ENCODE results near the gene FAM184A. TPM values are rescaled to one million over a fixed set of nuclear protein-coding genes. Genes with fewer than 3 reads are reported as not detected.

The FAM184A gene
- total and polyA plus RNA-seq, 5 donors from 2014 or later: 1.0 to 7.7 (median 1.7) TPM

DNA sequence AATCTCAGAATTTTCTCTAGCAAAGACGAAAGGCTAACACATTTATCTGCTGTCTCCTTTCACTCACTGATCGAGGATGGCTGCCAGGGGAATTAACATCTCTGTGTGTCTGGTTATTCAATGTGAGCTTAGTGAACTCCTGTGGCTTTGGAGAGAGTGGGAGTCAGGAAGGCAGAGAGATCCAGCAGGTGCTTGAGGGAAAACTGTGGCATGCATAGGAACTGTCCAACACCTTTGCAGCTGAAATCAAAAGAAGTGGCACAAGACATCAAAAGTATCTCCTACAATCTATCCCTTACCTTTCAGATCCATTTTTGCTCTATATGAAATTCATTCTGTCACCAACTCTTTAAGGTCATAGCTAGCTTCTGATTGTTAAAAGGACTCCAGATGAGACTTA is 11.8 kb upstream of the FAM184A start:
- Mint-ChIP-seq H3K4me1 (peaks cover 0 to 2% (median 0%) of the 10 kb centered on the region in 4 donors), H3K9me3 (peaks cover 0 to 5% (median 0%) of the 10 kb centered on the region in 7 donors), H3K27me3 (peaks cover 8% of the 10 kb centered on the region), H3K36me3 (no peaks in the 10 kb centered on the region), H3K27ac (no peak overlapping the region), H3K4me3 (no peak overlapping the region)
- no peak overlapping the region for H3K4me3 ChIP-seq (ENCODE audit: low read depth, low read length)
- H3K27me3 ChIP-seq (ENCODE audit: control insufficient read depth, insufficient read depth, low read length): peaks cover 4% of the 10 kb centered on the region
- ATAC-seq (ENCODE audit: low read depth in 2 of 2): no peak
- H3K27ac ChIP-seq (ENCODE audit: insufficient read depth, low read length, poor library complexity, severe bottlenecking): no peak overlapping the region
- H3K4me1 ChIP-seq (ENCODE audit: control insufficient read depth, insufficient read depth, low read length, poor library complexity, severe bottlenecking): no peaks in the 10 kb centered on the region
- H3K9me3 ChIP-seq (ENCODE audit: control insufficient read depth in 2 of 2, low read length in 2 of 2): no peaks in the 10 kb centered on the region
- no peak for DNase-seq
- H3K36me3 ChIP-seq (ENCODE audit: control insufficient read depth, insufficient read depth, low read length): no peaks in the 10 kb centered on the region

GRCh38 chr6:119084784-119085183 is 6.3 kb upstream of the FAM184A start:
- Mint-ChIP-seq H3K9me3 (peaks cover 0 to 13% (median 3%) of the 10 kb centered on the region in 7 donors), H3K27ac (no peak overlapping the region), H3K4me3 (no peak overlapping the region), H3K36me3 (peaks cover 10% of the 10 kb centered on the region), H3K27me3 (no peaks in the 10 kb centered on the region), H3K4me1 (peaks cover 0 to 4% (median under 1%) of the 10 kb centered on the region in 4 donors)
- Histone ChIP-seq H3K27me3 (ENCODE audit: control insufficient read depth, insufficient read depth, low read length) (peaks cover 2% of the 10 kb centered on the region), H3K4me1 (ENCODE audit: control insufficient read depth, insufficient read depth, low read length, poor library complexity, severe bottlenecking) (no peaks in the 10 kb centered on the region), H3K36me3 (ENCODE audit: control insufficient read depth, insufficient read depth, low read length) (no peaks in the 10 kb centered on the region), H3K9me3 (ENCODE audit: control insufficient read depth in 2 of 2, low read length in 2 of 2) (peaks cover 2 to 12% of the 10 kb centered on the region in 2 experiments), H3K27ac (ENCODE audit: insufficient read depth, low read length, poor library complexity, severe bottlenecking) (no peak overlapping the region), H3K4me3 (ENCODE audit: low read depth, low read length) (no peak overlapping the region)
- no peak for DNase-seq
- ATAC-seq (ENCODE audit: low read depth in 2 of 2): no peak

GRCh38 chr6:119083007-119083406 is 4.5 kb upstream of the FAM184A start:
- Mint-ChIP-seq H3K36me3 (peaks cover 10% of the 10 kb centered on the region), H3K4me1 (peaks cover 0 to 10% (median 6%) of the 10 kb centered on the region in 4 donors), H3K9me3 (peaks cover 0 to 13% (median 2%) of the 10 kb centered on the region in 7 donors), H3K27ac (no peak overlapping the region), H3K27me3 (no peaks in the 10 kb centered on the region), H3K4me3 (no peak overlapping the region)
- H3K27ac ChIP-seq (ENCODE audit: insufficient read depth, low read length, poor library complexity, severe bottlenecking): no peak overlapping the region
- H3K27me3 ChIP-seq (ENCODE audit: control insufficient read depth, insufficient read depth, low read length): no peaks in the 10 kb centered on the region
- peaks cover 2 to 12% of the 10 kb centered on the region in 2 experiments for H3K9me3 ChIP-seq (ENCODE audit: control insufficient read depth in 2 of 2, low read length in 2 of 2)
- H3K4me3 ChIP-seq (ENCODE audit: low read depth, low read length): no peak overlapping the region
- no peak for DNase-seq
- no peaks in the 10 kb centered on the region for H3K36me3 ChIP-seq (ENCODE audit: control insufficient read depth, insufficient read depth, low read length)
- no peaks in the 10 kb centered on the region for H3K4me1 ChIP-seq (ENCODE audit: control insufficient read depth, insufficient read depth, low read length, poor library complexity, severe bottlenecking)
- no peak for ATAC-seq (ENCODE audit: low read depth in 2 of 2)

- no peak for DNase-seq
- peaks cover 0 to 7% (median 2%) of the 10 kb centered on the region in 7 donors for H3K9me3 Mint-ChIP-seq
- H3K27ac Mint-ChIP-seq: peak overlapping the region; percentile 54 to 95 (median 94)
Observed at GRCh38 chr6:119079283-119079809, 882 bp upstream of the FAM184A start.

DNA sequence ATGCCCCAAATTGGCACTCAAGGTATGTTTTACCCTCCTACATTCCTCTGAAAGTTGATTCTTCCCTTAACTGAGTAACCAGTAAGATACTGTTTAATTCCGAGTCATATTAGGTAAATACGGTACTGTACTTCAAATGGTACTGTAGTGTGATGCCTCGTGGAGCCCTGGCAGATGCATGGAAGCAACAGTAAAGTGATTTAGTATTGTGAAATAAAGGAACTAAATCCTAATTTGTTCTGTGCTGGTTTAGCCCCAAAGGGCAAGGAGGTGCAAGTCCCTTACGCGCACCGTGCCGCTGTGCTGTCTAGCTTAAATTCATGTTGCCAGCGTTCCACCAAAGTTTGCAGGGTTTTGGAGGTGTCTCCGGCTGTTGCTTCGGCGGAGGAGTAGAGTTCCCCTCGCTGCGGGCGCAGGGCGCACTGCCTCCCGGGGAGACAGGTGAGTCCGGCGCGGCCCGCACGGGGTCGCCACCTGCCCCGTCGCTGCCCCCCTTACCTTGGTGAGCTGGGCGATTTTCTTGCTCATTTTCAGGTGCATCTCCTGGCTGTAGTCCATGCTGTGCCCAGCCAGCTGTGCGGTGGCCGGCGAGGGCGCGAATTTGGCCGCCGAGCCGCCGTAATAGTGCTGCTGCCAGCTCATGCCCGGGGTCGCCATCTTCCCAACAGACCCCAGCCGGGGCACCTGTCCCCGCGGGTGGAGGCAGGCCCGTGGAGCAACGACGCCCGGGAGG is 655 bp downstream of the FAM184A start:
- H3K9me3 Mint-ChIP-seq: peaks cover 0 to 2% (median 0%) of the 10 kb centered on the region in 7 donors
- H3K36me3 Mint-ChIP-seq: peaks cover 4% of the 10 kb centered on the region
- peak overlapping the region; percentile 78 to 98 (median 89) for H3K4me3 Mint-ChIP-seq
- peak; percentile 44 to 67 (median 61) for DNase-seq
- peak overlapping the region; percentile 38 for H3K27ac ChIP-seq (ENCODE audit: insufficient read depth, low read length, poor library complexity, severe bottlenecking)
- peak overlapping the region; percentile 63 to 85 (median 83) for H3K27ac Mint-ChIP-seq
- ATAC-seq (ENCODE audit: low read depth in 2 of 2): peak; percentile 31 to 47
- peaks cover 27% of the 10 kb centered on the region for H3K4me1 ChIP-seq (ENCODE audit: control insufficient read depth, insufficient read depth, low read length, poor library complexity, severe bottlenecking)
- H3K4me3 ChIP-seq (ENCODE audit: low read depth, low read length): peak overlapping the region; percentile 96
- no peaks in the 10 kb centered on the region for H3K27me3 ChIP-seq (ENCODE audit: control insufficient read depth, insufficient read depth, low read length)
- no peaks in the 10 kb centered on the region for H3K36me3 ChIP-seq (ENCODE audit: control insufficient read depth, insufficient read depth, low read length)
- H3K9me3 ChIP-seq (ENCODE audit: control insufficient read depth in 2 of 2, low read length in 2 of 2): peaks cover 0 to 5% of the 10 kb centered on the region in 2 experiments
- no peaks in the 10 kb centered on the region for H3K27me3 Mint-ChIP-seq
- peaks cover 25 to 51% (median 39%) of the 10 kb centered on the region in 4 donors for H3K4me1 Mint-ChIP-seq

More at GRCh38 chr6:119079283-119079809, 882 bp upstream of the FAM184A start:
- Mint-ChIP-seq H3K27me3 (no peaks in the 10 kb centered on the region), H3K4me3 (peak overlapping the region; percentile 89 to 95 (median 93)), H3K4me1 (peaks cover 14 to 36% (median 25%) of the 10 kb centered on the region in 4 donors), H3K36me3 (peaks cover 10% of the 10 kb centered on the region)
- peak overlapping the region; percentile 87 for H3K4me3 ChIP-seq (ENCODE audit: low read depth, low read length)
- H3K36me3 ChIP-seq (ENCODE audit: control insufficient read depth, insufficient read depth, low read length): no peaks in the 10 kb centered on the region
- ATAC-seq (ENCODE audit: low read depth in 2 of 2): no peak
- no peaks in the 10 kb centered on the region for H3K27me3 ChIP-seq (ENCODE audit: control insufficient read depth, insufficient read depth, low read length)
- H3K9me3 ChIP-seq (ENCODE audit: control insufficient read depth in 2 of 2, low read length in 2 of 2): peaks cover 2 to 12% of the 10 kb centered on the region in 2 experiments
- peak overlapping the region; percentile 69 for H3K27ac ChIP-seq (ENCODE audit: insufficient read depth, low read length, poor library complexity, severe bottlenecking)
- peaks cover 20% of the 10 kb centered on the region for H3K4me1 ChIP-seq (ENCODE audit: control insufficient read depth, insufficient read depth, low read length, poor library complexity, severe bottlenecking)

- Mint-ChIP-seq H3K27me3 (no peaks in the 10 kb centered on the region), H3K27ac (peak overlapping the region; percentile 21 to 83 (median 63)), H3K4me3 (peak overlapping the region; percentile 78 to 98 (median 89)), H3K4me1 (peaks cover 26 to 52% (median 40%) of the 10 kb centered on the region in 4 donors), H3K36me3 (peaks cover 3% of the 10 kb centered on the region), H3K9me3 (peaks cover 0 to 2% (median 0%) of the 10 kb centered on the region in 7 donors)
- H3K9me3 ChIP-seq (ENCODE audit: control insufficient read depth in 2 of 2, low read length in 2 of 2): no peaks in the 10 kb centered on the region
- H3K4me1 ChIP-seq (ENCODE audit: control insufficient read depth, insufficient read depth, low read length, poor library complexity, severe bottlenecking): peaks cover 27% of the 10 kb centered on the region
- no peaks in the 10 kb centered on the region for H3K27me3 ChIP-seq (ENCODE audit: control insufficient read depth, insufficient read depth, low read length)
- H3K36me3 ChIP-seq (ENCODE audit: control insufficient read depth, insufficient read depth, low read length): no peaks in the 10 kb centered on the region
- peak in 2 of 3 donors; percentile 16 to 29 for DNase-seq
- H3K4me3 ChIP-seq (ENCODE audit: low read depth, low read length): peak overlapping the region; percentile 96
- peak overlapping the region; percentile 38 for H3K27ac ChIP-seq (ENCODE audit: insufficient read depth, low read length, poor library complexity, severe bottlenecking)
- ATAC-seq (ENCODE audit: low read depth in 2 of 2): no peak
Observed at GRCh38 chr6:119077391-119077642, 1.1 kb downstream of the FAM184A start.

- Mint-ChIP-seq H3K4me1 (peaks cover 26 to 52% (median 40%) of the 10 kb centered on the region in 4 donors), H3K9me3 (peaks cover 0 to 2% (median 0%) of the 10 kb centered on the region in 7 donors), H3K27me3 (no peaks in the 10 kb centered on the region), H3K36me3 (no peaks in the 10 kb centered on the region), H3K4me3 (peak overlapping the region; percentile 78 to 98 (median 89)), H3K27ac (peak overlapping the region; percentile 21 to 83 (median 63))
- ATAC-seq (ENCODE audit: low read depth in 2 of 2) (peak in 1 of 2 donors; percentile 1), DNase-seq (peak in 1 of 3 donors; percentile 37)
- Histone ChIP-seq H3K27me3 (ENCODE audit: control insufficient read depth, insufficient read depth, low read length) (no peaks in the 10 kb centered on the region), H3K4me3 (ENCODE audit: low read depth, low read length) (peak overlapping the region; percentile 96), H3K4me1 (ENCODE audit: control insufficient read depth, insufficient read depth, low read length, poor library complexity, severe bottlenecking) (peaks cover 27% of the 10 kb centered on the region), H3K9me3 (ENCODE audit: control insufficient read depth in 2 of 2, low read length in 2 of 2) (no peaks in the 10 kb centered on the region), H3K27ac (ENCODE audit: insufficient read depth, low read length, poor library complexity, severe bottlenecking) (peak overlapping the region; percentile 38), H3K36me3 (ENCODE audit: control insufficient read depth, insufficient read depth, low read length) (no peaks in the 10 kb centered on the region)
Observed at GRCh38 chr6:119076576-119077390, 1.7 kb downstream of the FAM184A start.
